Kidney (tissue), 14 donors: ENCODE results near the gene TRAPPC5. TPM values are rescaled to one million over a fixed set of nuclear protein-coding genes. Genes with fewer than 3 reads are reported as not detected.

ENCODE experiments used
- DNase-seq, 5 donors: peaks; one replicate each; pipeline ENCODE4 v3.0.0-alpha.2; 2013 to 2020
- FAIRE-seq: peaks from 2 replicates; lab custom pipeline; 2012; peaks lifted over from hg19 to GRCh38; lab: Jason Lieb, UNC
- H3K27ac ChIP-seq, 2 donors: one replicate each; pipeline ENCODE4 v1.7.0; 2013; ENCODE audit warnings: low read depth in 2 of 2, low read length in 2 of 2, inconsistent platforms in 1 of 2
- H3K27me3 ChIP-seq: one replicate; pipeline ENCODE4 v1.7.1; 2013; ENCODE audit warnings: low read length, inconsistent platforms; ENCODE audit not compliant: control insufficient read depth, insufficient read depth
- H3K36me3 ChIP-seq, 3 donors: one replicate each; pipeline versions ENCODE4 v1.7.0 to v1.7.1; 2013; ENCODE audit warnings: low read length in 3 of 3, control low read depth in 1 of 3, inconsistent platforms in 1 of 3; ENCODE audit not compliant: insufficient read depth in 3 of 3, control insufficient read depth in 2 of 3
- H3K4me1 ChIP-seq, 3 donors: one replicate each; pipeline versions ENCODE4 v1.7.0 to v1.7.1; 2013; ENCODE audit warnings: low read length in 3 of 3, inconsistent platforms in 1 of 3, low read depth in 1 of 3; ENCODE audit not compliant: control insufficient read depth in 2 of 3, insufficient read depth in 2 of 3
- H3K4me3 ChIP-seq, 3 donors: one replicate each; pipeline versions ENCODE4 v1.7.0 to v1.8.1; 2013; ENCODE audit warnings: low read length in 3 of 3, control low read depth in 1 of 3, inconsistent platforms in 1 of 3
- H3K9ac ChIP-seq, 3 donors: one replicate each; pipeline versions ENCODE4 v1.7.0 to v1.7.1; 2013; ENCODE audit warnings: low read length in 3 of 3, control low read depth in 1 of 3, inconsistent platforms in 1 of 3
- H3K9me3 ChIP-seq, 3 donors: one replicate each; pipeline versions ENCODE4 v1.7.0 to v1.7.1; 2013; ENCODE audit warnings: low read length in 3 of 3, control low read depth in 1 of 3, inconsistent platforms in 1 of 3; ENCODE audit not compliant: control insufficient read depth in 2 of 3, insufficient read depth in 1 of 3
- intact Hi-C: fragments of 100-400 bp; cut with DNase I; formaldehyde crosslinking; loops from one replicate; pipeline ENCODE4 v1.11.1; 2022
- polyA plus RNA-seq: library from polyadenylated mRNA; stranded (reverse); fragments of 350-450 nt; fragmentation: Illumina TruSeq; extraction: RNeasy Lipid Tissue Mini Kit (QIAGEN cat#74804); gene quantifications from one replicate; pipeline ENCODE4 v1.2.3, GENCODE V29; 2014; ENCODE audit warnings: low read depth, low replicate concordance; ENCODE audit not compliant: insufficient read depth
- total RNA-seq: library from RNA; stranded (reverse); fragmentation: NEBNext Ultra II Directional; extraction: Animal tissue kit (Norgen Biotek cat#: 25700); gene quantifications from one replicate; pipeline ENCODE4 v1.2.1, GENCODE V29; 2021
- TF ChIP-seq, protein P1 (sequence below): IDR thresholded peaks from 3 replicates; pipeline ENCODE4 v1.5.1; 2012; ENCODE audit warnings: mild to moderate bottlenecking, moderate library complexity, borderline replicate concordance; ENCODE audit not compliant: insufficient read depth; ENCODE audit errors: extremely low read depth
- donor health status: control.
- donor health status: control.
- donor health status: control.
- donor health status: control.
- donor health status: control.
- donor health status: DM: yes; HTN: yes; CAD: no.
- donor health status: Normal renal cell carcinoma (clear cell type).

Gene TRAPPC5
- total and polyA plus RNA-seq, 2 donors from 2014 or later: 82.6 to 222 TPM

DNA sequence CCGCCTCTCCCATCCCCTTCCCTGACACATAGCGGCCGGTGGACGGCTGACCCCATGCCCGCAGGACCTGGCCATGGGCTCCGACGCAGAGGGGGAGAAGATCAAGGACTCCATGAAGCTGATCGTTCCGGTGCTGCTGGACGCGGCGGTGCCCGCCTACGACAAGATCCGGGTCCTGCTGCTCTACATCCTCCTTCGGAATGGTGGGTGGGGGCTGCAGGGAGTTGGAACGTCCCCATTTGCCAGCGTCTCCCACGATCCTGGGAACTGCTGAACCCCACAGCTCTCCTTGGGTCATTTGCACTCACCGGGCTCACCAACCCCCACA is 36.1 kb upstream of the TRAPPC5 start:
- TF ChIP-seq, protein P1, sequence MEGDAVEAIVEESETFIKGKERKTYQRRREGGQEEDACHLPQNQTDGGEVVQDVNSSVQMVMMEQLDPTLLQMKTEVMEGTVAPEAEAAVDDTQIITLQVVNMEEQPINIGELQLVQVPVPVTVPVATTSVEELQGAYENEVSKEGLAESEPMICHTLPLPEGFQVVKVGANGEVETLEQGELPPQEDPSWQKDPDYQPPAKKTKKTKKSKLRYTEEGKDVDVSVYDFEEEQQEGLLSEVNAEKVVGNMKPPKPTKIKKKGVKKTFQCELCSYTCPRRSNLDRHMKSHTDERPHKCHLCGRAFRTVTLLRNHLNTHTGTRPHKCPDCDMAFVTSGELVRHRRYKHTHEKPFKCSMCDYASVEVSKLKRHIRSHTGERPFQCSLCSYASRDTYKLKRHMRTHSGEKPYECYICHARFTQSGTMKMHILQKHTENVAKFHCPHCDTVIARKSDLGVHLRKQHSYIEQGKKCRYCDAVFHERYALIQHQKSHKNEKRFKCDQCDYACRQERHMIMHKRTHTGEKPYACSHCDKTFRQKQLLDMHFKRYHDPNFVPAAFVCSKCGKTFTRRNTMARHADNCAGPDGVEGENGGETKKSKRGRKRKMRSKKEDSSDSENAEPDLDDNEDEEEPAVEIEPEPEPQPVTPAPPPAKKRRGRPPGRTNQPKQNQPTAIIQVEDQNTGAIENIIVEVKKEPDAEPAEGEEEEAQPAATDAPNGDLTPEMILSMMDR: no peak
- Histone ChIP-seq H3K36me3 (peaks cover 0 to 10% (median 5%) of the 10 kb centered on the region in 3 donors), H3K27me3 (no peaks in the 10 kb centered on the region), H3K27ac (no peak overlapping the region), H3K9ac (no peak overlapping the region), H3K9me3 (no peaks in the 10 kb centered on the region), H3K4me3 (no peak overlapping the region), H3K4me1 (peaks cover 0 to 3% (median 0%) of the 10 kb centered on the region in 3 donors)
- no peak for DNase-seq
- FAIRE-seq: no peak
- intact Hi-C loops: no loop called here

DNA sequence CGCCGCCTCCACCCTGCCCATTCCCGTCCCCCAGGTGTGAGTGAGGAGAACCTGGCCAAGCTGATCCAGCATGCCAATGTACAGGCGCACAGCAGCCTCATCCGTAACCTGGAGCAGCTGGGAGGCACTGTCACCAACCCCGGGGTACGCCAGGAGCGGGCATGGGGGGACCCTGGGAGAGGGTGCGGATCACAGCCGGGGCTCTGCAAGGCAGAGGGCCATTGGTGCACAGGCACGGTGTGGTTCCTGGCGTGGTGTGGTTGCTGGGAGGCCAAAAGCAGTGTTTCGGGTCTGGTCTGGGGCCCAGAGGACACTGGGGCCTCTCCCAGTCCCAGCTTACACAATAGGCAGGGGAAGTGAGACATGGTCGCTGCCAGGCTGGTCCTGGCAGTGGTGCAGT is 35.5 kb upstream of the TRAPPC5 start:
- Histone ChIP-seq H3K9me3 (no peaks in the 10 kb centered on the region), H3K36me3 (peaks cover 0 to 4% (median 0%) of the 10 kb centered on the region in 3 donors), H3K27ac (no peak overlapping the region), H3K4me1 (peaks cover 0 to 2% (median 0%) of the 10 kb centered on the region in 3 donors), H3K9ac (no peak overlapping the region), H3K4me3 (no peak overlapping the region), H3K27me3 (no peaks in the 10 kb centered on the region)
- DNase-seq: no peak
- intact Hi-C loops: no loop called here
- no peak for FAIRE-seq
- TF ChIP-seq, protein P1: no peak

- no peaks in the 10 kb centered on the region for H3K4me1 ChIP-seq
- no peak overlapping the region for H3K4me3 ChIP-seq
- no peak for DNase-seq
- no peaks in the 10 kb centered on the region for H3K36me3 ChIP-seq
- no peaks in the 10 kb centered on the region for H3K9me3 ChIP-seq
- H3K27ac ChIP-seq: no peak overlapping the region
- intact Hi-C loops: no loop called here
- H3K9ac ChIP-seq: no peak overlapping the region
- H3K27me3 ChIP-seq: no peaks in the 10 kb centered on the region
- TF ChIP-seq, protein P1: no peak
- FAIRE-seq: no peak
These were observed 34.8 kb upstream of the TRAPPC5 start for GRCh38 chr19:7645656-7646425.

DNA sequence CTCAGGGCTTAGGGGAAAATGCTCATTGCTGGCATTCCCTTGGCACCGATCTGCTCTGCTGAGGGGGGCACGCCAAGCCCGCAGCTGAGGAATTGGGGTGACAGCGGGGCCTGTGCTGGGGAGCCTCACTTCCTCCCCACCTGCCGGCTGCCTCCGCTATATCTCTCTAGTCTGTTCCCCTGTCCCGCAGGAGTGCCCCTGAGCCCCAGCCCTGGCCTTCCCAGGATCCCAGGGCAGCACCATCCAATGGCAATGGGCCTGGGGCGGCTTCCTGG is 34.3 kb upstream of the TRAPPC5 start:
- Histone ChIP-seq H3K4me1 (no peaks in the 10 kb centered on the region), H3K27ac (no peak overlapping the region), H3K9ac (no peak overlapping the region), H3K4me3 (no peak overlapping the region), H3K9me3 (no peaks in the 10 kb centered on the region), H3K27me3 (no peaks in the 10 kb centered on the region), H3K36me3 (no peaks in the 10 kb centered on the region)
- TF ChIP-seq, protein P1: no peak
- FAIRE-seq (no peak), DNase-seq (no peak)
- intact Hi-C loops: no loop called here
